GM10248 (cell line): ENCODE data around the gene MS4A8.

Experiments
- CTCF ChIA-PET: fragments of 300-600 bp; sonication (Branson Sonifier 250); formaldehyde crosslinking; extraction: SDS; loops from one replicate; lab custom pipeline; 2021; ENCODE audit warnings: antibody characterized with exemption; lab: Yijun Ruan, JAX
- POLR2A ChIA-PET: fragments of 350-650 bp; sonication (Branson Sonifier 250); formaldehyde crosslinking; extraction: SDS; loops from one replicate; lab custom pipeline; 2020; ENCODE audit warnings: antibody characterized with exemption; lab: Yijun Ruan, JAX
- DNase-seq: peaks from one replicate; pipeline ENCODE4 v3.0.0; 2012; ENCODE audit errors: extremely low spot score
- CTCF ChIP-seq: IDR thresholded peaks from 2 replicates; pipeline ENCODE4 v1.5.1; 2012; ENCODE audit warnings: mild to moderate bottlenecking, low read depth; ENCODE audit errors: extremely low read depth, missing control alignments, control extremely low read depth

MS4A8 gene

GRCh38 chr11:60720460-60720859 lies 21.0 kb downstream of the MS4A8 start:
- CTCF ChIA-PET: interaction anchor here (0.7 to 1.4 kb wide), 4 partner anchors 12 to 46 kb away, joined by 3 to 5 read pairs (median 4); partner anchors contain the start of gene MS4A15
- no peak for TF ChIP-seq CTCF
- no peak for DNase-seq
- POLR2A ChIA-PET: no interaction called here

- ChIA-PET CTCF (interaction anchor here (1.5 kb wide), 2 partner anchors 16 to 38 kb away, joined by 3 to 5 read pairs; no protein-coding TSS in a partner anchor), POLR2A (no interaction called here)
- no peak for TF ChIP-seq CTCF
- no peak for DNase-seq
Observed at GRCh38 chr11:60724420-60724819, 25.0 kb downstream of the MS4A8 start, which contains the start of gene MS4A18. MS4A18 (plus strand) TSS chr11:60724720.

- TF ChIP-seq CTCF: no peak
- DNase-seq: no peak
- CTCF ChIA-PET: interaction anchor here (1.2 to 1.5 kb wide), 2 partner anchors 37 to 50 kb away, joined by 3 read pairs; no protein-coding TSS in a partner anchor
- POLR2A ChIA-PET: no interaction called here
Observed at GRCh38 chr11:60725592-60725991, 26.2 kb downstream of the MS4A8 start.

GRCh38 chr11:60731586-60731985 lies 32.2 kb downstream of the MS4A8 start:
- ChIA-PET POLR2A (no interaction called here), CTCF (no interaction called here)
- no peak for DNase-seq
- TF ChIP-seq CTCF: no peak

DNA sequence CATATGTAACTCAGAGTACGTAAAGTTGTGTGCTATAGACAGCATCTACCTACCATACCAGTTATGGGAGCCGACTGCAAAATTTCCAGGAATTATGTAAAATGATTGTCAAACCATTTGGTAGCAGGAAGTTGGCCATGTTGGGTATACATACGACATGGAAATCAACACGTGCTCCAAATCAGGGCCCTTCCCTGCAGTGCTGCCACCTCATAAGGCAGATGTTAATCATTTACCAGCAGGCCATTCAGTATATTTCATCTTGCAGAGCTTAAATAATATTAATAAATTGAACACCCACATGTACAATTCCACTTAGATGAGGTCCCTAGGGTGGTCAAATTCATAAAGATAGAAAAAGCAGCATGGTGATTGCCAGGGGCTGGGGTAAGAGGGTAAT lies 34.9 kb downstream of the MS4A8 start:
- ChIA-PET CTCF (interaction anchor here (1.0 kb wide), 1 partner anchor 30 kb away, joined by 6 read pairs; no protein-coding TSS in a partner anchor), POLR2A (no interaction called here)
- TF ChIP-seq CTCF: no peak
- no peak for DNase-seq

DNA sequence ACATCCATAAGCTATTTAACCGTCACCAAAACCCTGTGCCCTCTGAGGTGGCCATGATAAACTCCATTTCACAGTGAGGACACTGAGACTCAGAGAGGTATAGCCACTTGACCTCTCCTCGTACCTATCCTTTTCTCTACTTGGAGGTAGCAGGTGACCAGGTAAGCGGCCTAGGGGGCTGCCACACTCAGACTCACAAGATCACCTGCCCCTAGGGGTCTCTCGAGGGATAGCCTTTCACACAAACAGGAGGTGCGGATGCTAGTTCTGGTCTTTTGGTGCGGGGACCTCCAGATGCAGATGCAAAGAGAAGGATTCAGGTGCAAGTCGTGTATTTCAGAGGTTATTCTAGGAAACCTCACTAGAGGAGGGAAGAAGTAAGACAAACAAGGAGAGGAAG lies 39.7 kb downstream of the MS4A8 start:
- ChIA-PET CTCF (interaction anchor here (1.0 to 3.5 kb wide), 4 partner anchors 11 to 97 kb away, joined by 3 to 10 read pairs (median 4); no protein-coding TSS in a partner anchor), POLR2A (no interaction called here)
- no peak for DNase-seq
- TF ChIP-seq CTCF: no peak

- TF ChIP-seq CTCF: no peak
- DNase-seq: no peak
- ChIA-PET CTCF (interaction anchor here (1.0 to 3.5 kb wide), 5 partner anchors 9 to 377 kb away, joined by 3 to 10 read pairs (median 4); partner anchors contain the start of gene MS4A18), POLR2A (no interaction called here)
Observed at GRCh38 chr11:60740573-60740972, 41.2 kb downstream of the MS4A8 start.
